H1 (cell line): Measurements from ENCODE around the gene STX19. TPM values are rescaled to one million over a fixed set of nuclear protein-coding genes. Genes with fewer than 3 reads are reported as not detected.

Experiments used
- CTCF ChIA-PET: fragments of 300-600 bp; sonication (Branson Sonifier 250); formaldehyde crosslinking; loops from one replicate; lab custom pipeline; 2021; ENCODE audit not compliant: partially characterized antibody; lab: Charles Lee
- POLR2A ChIA-PET: fragments of 300-600 bp; sonication (Branson Sonifier 250); formaldehyde crosslinking; loops from one replicate; lab custom pipeline; 2021; ENCODE audit warnings: inconsistent platforms; ENCODE audit not compliant: partially characterized antibody; lab: Charles Lee
- DNase-seq, 2 experiments: peaks; one replicate each; pipeline versions ENCODE4 v3.0.0 to v3.0.0-alpha.2; 2010 to 2022; ENCODE audit warnings: low spot score in 2 of 2, low read depth in 1 of 2, mixed read lengths in 1 of 2
- FAIRE-seq: peaks from 2 replicates; lab custom pipeline; 2011; peaks lifted over from hg19 to GRCh38; lab: Jason Lieb, UNC
- H2AFZ ChIP-seq: 2 replicates; pipeline ENCODE4 v1.8.1; 2012; ENCODE audit warnings: low read length, inconsistent platforms
- H2AK5ac ChIP-seq: 2 replicates; pipeline ENCODE4 v1.6.1; 2013; ENCODE audit warnings: low read depth, low read length
- H2BK120ac ChIP-seq: replicated peaks from 2 replicates; pipeline ENCODE3; 2013; ENCODE audit warnings: low read depth, low read length, inconsistent platforms
- H2BK12ac ChIP-seq: 2 replicates; pipeline ENCODE4 v1.6.1; 2013; ENCODE audit warnings: low read depth, low read length
- H2BK15ac ChIP-seq: 2 replicates; pipeline ENCODE4 v1.6.1; 2013; ENCODE audit warnings: low read length
- H2BK20ac ChIP-seq: 2 replicates; pipeline ENCODE4 v1.6.1; 2013; ENCODE audit warnings: low read length
- H2BK5ac ChIP-seq: 2 replicates; pipeline ENCODE4 v1.6.1; 2013; ENCODE audit warnings: low read depth, low read length
- H3K14ac ChIP-seq: 2 replicates; pipeline ENCODE4 v1.6.1; 2013; ENCODE audit warnings: inconsistent platforms; ENCODE audit not compliant: insufficient read length
- H3K18ac ChIP-seq: 2 replicates; pipeline ENCODE4 v1.6.1; 2013; ENCODE audit warnings: low read length; ENCODE audit errors: extremely low read depth
- H3K23ac ChIP-seq: 2 replicates; pipeline ENCODE4 v1.6.1; 2013; ENCODE audit warnings: inconsistent platforms; ENCODE audit not compliant: insufficient read length
- H3K23me2 ChIP-seq: 2 replicates; pipeline ENCODE4 v1.6.1; 2013; ENCODE audit warnings: low read depth, low read length
- H3K27ac ChIP-seq: 2 replicates; pipeline ENCODE4 v1.6.1; 2011; ENCODE audit warnings: low read depth, low read length, inconsistent platforms
- H3K27me3 ChIP-seq, 4 experiments: replicated peaks in 1 of 4; 1 replicate in 1 of 4; 2 replicates in 3 of 4; pipeline versions ENCODE4 v1.6.1 to v1.8.1; 2011 to 2013; ENCODE audit warnings: low read length in 3 of 4, mild to moderate bottlenecking in 3 of 4, inconsistent platforms in 2 of 4, mixed read lengths in 2 of 4, moderate library complexity in 1 of 4; ENCODE audit not compliant: control insufficient read depth in 3 of 4, insufficient read depth in 3 of 4; ENCODE audit errors: extremely low read depth in 1 of 4
- H3K36me3 ChIP-seq, 4 experiments: 2 replicates each; pipeline versions ENCODE4 v1.6.1 to v1.8.1; 2011 to 2013; ENCODE audit warnings: mild to moderate bottlenecking in 4 of 4, low read length in 3 of 4, moderate library complexity in 2 of 4, control low read depth in 1 of 4, inconsistent platforms in 1 of 4; ENCODE audit not compliant: insufficient read depth in 4 of 4, control insufficient read depth in 2 of 4
- H3K4ac ChIP-seq: replicated peaks from 2 replicates; pipeline ENCODE3; 2013; ENCODE audit warnings: low read length, low read depth, mixed read lengths, inconsistent platforms; ENCODE audit not compliant: insufficient read length
- H3K4me1 ChIP-seq, 4 experiments: replicated peaks in 1 of 4; 1 replicate in 1 of 4; 2 replicates in 3 of 4; pipeline versions ENCODE4 v1.6.1 to v1.8.1; 2011 to 2013; ENCODE audit warnings: low read length in 3 of 4, inconsistent platforms in 2 of 4, mixed read lengths in 1 of 4; ENCODE audit not compliant: insufficient read depth in 4 of 4, control insufficient read depth in 3 of 4
- H3K4me2 ChIP-seq, 2 experiments: 2 replicates each; pipeline versions ENCODE4 v1.6.1 to v1.8.1; 2011 to 2013; ENCODE audit warnings: low read depth in 2 of 2, low read length in 2 of 2, control low read depth in 1 of 2, inconsistent platforms in 1 of 2, mild to moderate bottlenecking in 1 of 2; ENCODE audit not compliant: insufficient read depth in 1 of 2
- H3K4me3 ChIP-seq, 4 experiments: fragments of 200-600, 300-600 bp in 1 of 4; sonication (generic), shearing (Covaris generic), sonication (Bioruptor Twin) in 1 of 4; 2 replicates each; pipeline versions ENCODE4 v1.5.1 to v1.8.1; 2011 to 2016; ENCODE audit warnings: low read length in 4 of 4, low read depth in 3 of 4, control low read depth in 2 of 4, inconsistent platforms in 2 of 4, mild to moderate bottlenecking in 2 of 4, mixed read lengths in 1 of 4, moderate library complexity in 1 of 4; ENCODE audit not compliant: insufficient read depth in 2 of 4; ENCODE audit errors: extremely low read depth in 1 of 4
- H3K56ac ChIP-seq: replicated peaks from 2 replicates; pipeline ENCODE3; 2013; ENCODE audit warnings: low read depth, mild to moderate bottlenecking, mixed read lengths, low read length, inconsistent platforms; ENCODE audit not compliant: insufficient read length
- H3K79me1 ChIP-seq: 2 replicates; pipeline ENCODE4 v1.6.1; 2013; ENCODE audit warnings: low read depth, low read length, control low read depth
- H3K79me2 ChIP-seq, 2 experiments: 2 replicates each; pipeline versions ENCODE4 v1.6.1 to v1.8.1; 2012 to 2013; ENCODE audit warnings: low read length in 2 of 2, mild to moderate bottlenecking in 2 of 2, inconsistent platforms in 1 of 2; ENCODE audit not compliant: insufficient read depth in 2 of 2, control insufficient read depth in 1 of 2
- H3K9ac ChIP-seq, 4 experiments: replicated peaks in 1 of 4; 1 replicate in 1 of 4; 2 replicates in 3 of 4; pipeline versions ENCODE4 v1.6.1 to v1.8.1; 2011 to 2013; ENCODE audit warnings: low read depth in 3 of 4, low read length in 3 of 4, control low read depth in 2 of 4, mild to moderate bottlenecking in 2 of 4, moderate library complexity in 2 of 4, inconsistent platforms in 1 of 4; ENCODE audit errors: extremely low read depth in 1 of 4
- H3K9me3 ChIP-seq, 2 experiments: 2 replicates each; pipeline versions ENCODE4 v1.6.1 to v1.8.1; 2012 to 2013; ENCODE audit warnings: mild to moderate bottlenecking in 2 of 2, moderate library complexity in 2 of 2, control low read depth in 1 of 2, inconsistent platforms in 1 of 2, low read depth in 1 of 2, low read length in 1 of 2, mixed read lengths in 1 of 2; ENCODE audit not compliant: insufficient read depth in 2 of 2
- H4K20me1 ChIP-seq, 2 experiments: replicated peaks in 1 of 2; 2 replicates each; pipeline versions ENCODE3 to v1.8.1; 2011 to 2013; ENCODE audit warnings: inconsistent platforms in 2 of 2, low read length in 2 of 2, mild to moderate bottlenecking in 1 of 2; ENCODE audit not compliant: insufficient read depth in 2 of 2, control insufficient read depth in 1 of 2
- H4K5ac ChIP-seq: 2 replicates; pipeline ENCODE4 v1.6.1; 2013; ENCODE audit warnings: low read length, low read depth, mixed read lengths, inconsistent platforms; ENCODE audit not compliant: insufficient read length
- H4K8ac ChIP-seq: 2 replicates; pipeline ENCODE4 v1.8.0; 2013; ENCODE audit warnings: mild to moderate bottlenecking, moderate library complexity, low read length, inconsistent platforms; ENCODE audit not compliant: insufficient read depth; ENCODE audit errors: extremely low read depth
- H4K91ac ChIP-seq: replicated peaks from 2 replicates; pipeline ENCODE3; 2013; ENCODE audit warnings: low read length, mixed read lengths, inconsistent platforms; ENCODE audit not compliant: insufficient read length
- CHD1 ChIP-seq: IDR thresholded peaks from 2 replicates; pipeline ENCODE4 v1.6.1; 2012; ENCODE audit warnings: low read depth, low read length, improper control_type of control experiment
- HDAC6 ChIP-seq: IDR thresholded peaks from one replicate; pipeline ENCODE4 v1.7.1; 2012; ENCODE audit warnings: low read depth, mild to moderate bottlenecking, inconsistent platforms, low read length, moderate library complexity
- RAD21 ChIP-seq, 2 experiments: IDR thresholded peaks in 1 of 2; conservative IDR thresholded peaks in 1 of 2; 2 replicates each; pipeline ENCODE4 v1.6.1; 2011; ENCODE audit warnings: low read depth in 2 of 2, low read length in 2 of 2, improper control_type of control experiment in 1 of 2, inconsistent platforms in 1 of 2, mild to moderate bottlenecking in 1 of 2, moderate library complexity in 1 of 2
- SIX5 ChIP-seq: IDR thresholded peaks from 2 replicates; pipeline ENCODE4 v1.6.1; 2011; ENCODE audit warnings: mild to moderate bottlenecking, low read depth, low read length
- TBP ChIP-seq: IDR thresholded peaks from 2 replicates; pipeline ENCODE4 v1.6.1; 2011; ENCODE audit warnings: low read depth, low read length, improper control_type of control experiment
- ZNF274 ChIP-seq: IDR thresholded peaks from 2 replicates; pipeline ENCODE4 v1.7.0; 2012; ENCODE audit warnings: low read length, borderline replicate concordance; ENCODE audit errors: extremely low read depth
- WGBS, 2 experiments: shearing (Covaris generic) in 1 of 2; methylation state at CpG; one replicate each; pipeline versions ENCODE4 v1.1.6 to v1.1.7; 2013 to 2015; ENCODE audit warnings: low lambda C conversion rate in 2 of 2, mixed read lengths in 2 of 2, inconsistent platforms in 1 of 2, low coverage in 1 of 2, missing lambda C conversion rate in 1 of 2; ENCODE audit not compliant: insufficient replicate concordance in 2 of 2, insufficient coverage in 1 of 2, insufficient read length in 1 of 2; ENCODE audit errors: extremely low coverage in 1 of 2, missing lambda C conversion rate in 1 of 2; 5-methylcytosine and 5-hydroxymethylcytosine counted together
- polyA plus RNA-seq, 7 experiments: library from polyadenylated mRNA; depleted of rRNA in 3 of 7; stranded (reverse) in 5 of 7; unstranded in 2 of 7; fragments of >200 nt in 5 of 7; fragments of 200-250 nt in 2 of 7; gene quantifications; 1 replicate in 5 of 7; 2 replicates in 1 of 7; 4 replicates in 1 of 7; pipeline versions ENCODE4 v1.2.1 to v1.2.3, GENCODE V29; 2011 to 2013; ENCODE audit warnings: missing spikeins in 2 of 7, mixed read lengths in 2 of 7
- total RNA-seq: library from RNA; stranded (reverse); fragmentation: NEBNext Ultra II Directional; extraction: Animal tissue kit (Norgen Biotek cat#: 25700); gene quantifications from 2 replicates; pipeline ENCODE4 v1.2.1, GENCODE V29; 2021
- TF ChIP-seq, protein P1 (sequence below): IDR thresholded peaks from 2 replicates; pipeline ENCODE4 v1.6.1; 2012; ENCODE audit warnings: inconsistent platforms
- TF ChIP-seq, protein P2 (sequence below), 3 experiments: IDR thresholded peaks; 1 replicate in 2 of 3; 2 replicates in 1 of 3; pipeline versions ENCODE4 v1.5.1 to v1.6.1; 2011; ENCODE audit warnings: low read length in 3 of 3, mild to moderate bottlenecking in 3 of 3, inconsistent platforms in 2 of 3, low read depth in 1 of 3, moderate library complexity in 1 of 3; ENCODE audit not compliant: insufficient read depth in 1 of 3; ENCODE audit errors: control extremely low read depth in 1 of 3
- TF ChIP-seq, protein P3 (sequence below): IDR thresholded peaks from 2 replicates; pipeline ENCODE4 v1.6.1; 2012; ENCODE audit warnings: inconsistent platforms

Gene STX19
- total and polyA plus RNA-seq, 2 of the 8 experiments (the other 6 are each of a cell fraction or from before 2014, with no cell fraction given): not detected

DNA sequence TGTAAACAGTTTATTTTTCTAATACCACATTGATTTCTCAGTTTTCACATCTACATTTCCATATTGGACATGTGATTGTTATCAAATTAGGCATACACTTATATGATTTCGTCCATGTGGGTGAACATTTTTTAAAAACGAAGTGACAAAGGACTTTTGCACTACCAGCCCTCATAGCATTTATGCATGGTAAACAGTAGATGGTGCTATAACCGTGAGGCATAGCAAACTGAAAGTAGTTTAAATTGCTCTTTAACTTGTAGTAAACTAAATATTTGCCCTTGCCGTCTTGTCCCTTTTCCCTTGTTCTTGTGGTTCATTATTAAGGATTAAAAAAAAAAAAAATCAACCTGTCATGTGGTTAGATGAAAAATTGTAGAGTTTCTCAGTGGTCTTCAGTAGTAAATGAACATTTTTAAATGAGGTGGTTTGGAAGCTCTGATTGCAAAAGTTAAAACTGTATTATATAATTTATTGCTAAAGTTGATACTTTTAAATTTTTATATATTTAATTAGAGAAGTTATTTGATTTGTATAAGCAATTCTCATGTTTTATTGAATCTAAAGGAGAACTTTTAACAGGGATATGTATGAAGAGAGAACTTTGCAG is 24.0 kb downstream of the STX19 start:
- H3K4ac ChIP-seq: no peak overlapping the region
- H3K79me1 ChIP-seq: no peaks in the 10 kb centered on the region
- no peak overlapping the region for H2BK15ac ChIP-seq
- peaks cover 0 to 1% of the 10 kb centered on the region in 2 experiments for H4K20me1 ChIP-seq
- no peak overlapping the region for H2BK5ac ChIP-seq
- no peak overlapping the region for H2AK5ac ChIP-seq
- 44% methylated on average over 4 of the region's 4 CpGs; no CpG with 5 or more reads in 1 of the 2 experiments for WGBS, 2 experiments
- no peak overlapping the region for H2BK12ac ChIP-seq
- H3K9me3 ChIP-seq: no peaks in the 10 kb centered on the region
- H3K27me3 ChIP-seq: no peaks in the 10 kb centered on the region
- no peak for DNase-seq
- H3K18ac ChIP-seq: no peak overlapping the region
- H3K36me3 ChIP-seq: no peaks in the 10 kb centered on the region
- H3K23me2 ChIP-seq: no peaks in the 10 kb centered on the region
- H2BK20ac ChIP-seq: no peak overlapping the region
- no peak overlapping the region for H3K14ac ChIP-seq
- POLR2A ChIA-PET: no interaction called here
- H4K8ac ChIP-seq: no peak overlapping the region
- H4K5ac ChIP-seq: no peak overlapping the region
- no peak overlapping the region for H3K4me3 ChIP-seq
- CTCF ChIA-PET: interaction anchor here (0.6 to 1.5 kb wide), 4 partner anchors 10 to 269 kb away, joined by 3 to 9 read pairs (median 3); partner anchors contain the start of gene DHFR2
- H3K9ac ChIP-seq: no peak overlapping the region
- no peak overlapping the region for H2BK120ac ChIP-seq
- no peaks in the 10 kb centered on the region for H3K4me1 ChIP-seq
- H2AFZ ChIP-seq: no peak overlapping the region
- H3K4me2 ChIP-seq: no peak overlapping the region
- peak; percentile 39 for FAIRE-seq
- H3K23ac ChIP-seq: no peak overlapping the region
- H3K56ac ChIP-seq: no peak overlapping the region
- H3K27ac ChIP-seq: no peak overlapping the region
- no peaks in the 10 kb centered on the region for H3K79me2 ChIP-seq
- no peak overlapping the region for H4K91ac ChIP-seq
- TF ChIP-seq, protein P1, sequence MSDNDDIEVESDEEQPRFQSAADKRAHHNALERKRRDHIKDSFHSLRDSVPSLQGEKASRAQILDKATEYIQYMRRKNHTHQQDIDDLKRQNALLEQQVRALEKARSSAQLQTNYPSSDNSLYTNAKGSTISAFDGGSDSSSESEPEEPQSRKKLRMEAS: no peak
- TF ChIP-seq, protein P2, sequence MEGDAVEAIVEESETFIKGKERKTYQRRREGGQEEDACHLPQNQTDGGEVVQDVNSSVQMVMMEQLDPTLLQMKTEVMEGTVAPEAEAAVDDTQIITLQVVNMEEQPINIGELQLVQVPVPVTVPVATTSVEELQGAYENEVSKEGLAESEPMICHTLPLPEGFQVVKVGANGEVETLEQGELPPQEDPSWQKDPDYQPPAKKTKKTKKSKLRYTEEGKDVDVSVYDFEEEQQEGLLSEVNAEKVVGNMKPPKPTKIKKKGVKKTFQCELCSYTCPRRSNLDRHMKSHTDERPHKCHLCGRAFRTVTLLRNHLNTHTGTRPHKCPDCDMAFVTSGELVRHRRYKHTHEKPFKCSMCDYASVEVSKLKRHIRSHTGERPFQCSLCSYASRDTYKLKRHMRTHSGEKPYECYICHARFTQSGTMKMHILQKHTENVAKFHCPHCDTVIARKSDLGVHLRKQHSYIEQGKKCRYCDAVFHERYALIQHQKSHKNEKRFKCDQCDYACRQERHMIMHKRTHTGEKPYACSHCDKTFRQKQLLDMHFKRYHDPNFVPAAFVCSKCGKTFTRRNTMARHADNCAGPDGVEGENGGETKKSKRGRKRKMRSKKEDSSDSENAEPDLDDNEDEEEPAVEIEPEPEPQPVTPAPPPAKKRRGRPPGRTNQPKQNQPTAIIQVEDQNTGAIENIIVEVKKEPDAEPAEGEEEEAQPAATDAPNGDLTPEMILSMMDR (IDR thresholded peaks at IDR 0.05; ENCODE audit: control extremely low read depth in 1 of 3, insufficient read depth in 1 of 3, low read depth in 1 of 3, low read length in 3 of 3): peak in 2 of 3 experiments; percentile 34 to 66; a peak in 2 of 4 replicates
- TF ChIP-seq ZNF274 (no peak), SIX5 (no peak), RAD21 (IDR thresholded peaks at IDR 0.05 in 1 of 2, conservative IDR thresholded peaks at IDR 0.05 in 1 of 2; ENCODE audit: low read depth in 2 of 2, low read length in 2 of 2) (peak; percentile 57 to 63), TBP (no peak), HDAC6 (no peak), CHD1 (no peak)
- TF ChIP-seq, protein P3, sequence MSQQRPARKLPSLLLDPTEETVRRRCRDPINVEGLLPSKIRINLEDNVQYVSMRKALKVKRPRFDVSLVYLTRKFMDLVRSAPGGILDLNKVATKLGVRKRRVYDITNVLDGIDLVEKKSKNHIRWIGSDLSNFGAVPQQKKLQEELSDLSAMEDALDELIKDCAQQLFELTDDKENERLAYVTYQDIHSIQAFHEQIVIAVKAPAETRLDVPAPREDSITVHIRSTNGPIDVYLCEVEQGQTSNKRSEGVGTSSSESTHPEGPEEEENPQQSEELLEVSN: no peak
